Activated T-cell treated with anti-CD3 and anti-CD28 coated beads for 1 hour (primary cell): ENCODE results near the gene LINC00632.
A peak's percentile ranks its signal among the peaks of the same experiment; 100 is the strongest.
"Not testable (repeated sequence)": the region's sequence is repeated elsewhere in the genome, so short reads cannot be mapped to it uniquely, and the experiment has no call there.

Experiments
- DNase-seq: peaks from one replicate; pipeline ENCODE4 v3.0.0-alpha.2; 2020; ENCODE audit warnings: low read depth

Gene LINC00632

GRCh38 chrX:140709421-140709846 is at the start of gene LINC00632:
TSS of gene LINC00632 (plus strand) at chrX:140709759.
- no peak for DNase-seq

GRCh38 chrX:140661643-140662042 is 47.9 kb upstream of the LINC00632 start:
- DNase-seq = no peak

- no peak for DNase-seq
These were observed 44.6 kb upstream of the LINC00632 start for GRCh38 chrX:140664939-140665338.

GRCh38 chrX:140672840-140673731 is 36.5 kb upstream of the LINC00632 start:
- no peak for DNase-seq

- no peak for DNase-seq
These were observed 21.9 kb upstream of the LINC00632 start for GRCh38 chrX:140687706-140688105.

GRCh38 chrX:140691596-140691995 is 18.0 kb upstream of the LINC00632 start:
- DNase-seq = not testable (repeated sequence)

GRCh38 chrX:140697618-140698017 is 11.9 kb upstream of the LINC00632 start:
- DNase-seq = no peak

- DNase-seq = no peak
These were observed 8.1 kb upstream of the LINC00632 start for GRCh38 chrX:140701480-140701879.

- DNase-seq = no peak
These were observed 1.2 kb downstream of the LINC00632 start for GRCh38 chrX:140710710-140711109.

- no peak for DNase-seq
These were observed 2.3 kb downstream of the LINC00632 start for GRCh38 chrX:140711894-140712293.

GRCh38 chrX:140712413-140713173 is 3.0 kb downstream of the LINC00632 start:
- peak; percentile 2 for DNase-seq

GRCh38 chrX:140713174-140713539 is 3.6 kb downstream of the LINC00632 start:
- DNase-seq = no peak

- DNase-seq = no peak
These were observed 6.2 kb downstream of the LINC00632 start for GRCh38 chrX:140715787-140716186.

- no peak for DNase-seq
These were observed 13.7 kb downstream of the LINC00632 start for GRCh38 chrX:140723121-140723715.

- no peak for DNase-seq
These were observed 14.8 kb downstream of the LINC00632 start for GRCh38 chrX:140724309-140724708.

- no peak for DNase-seq
These were observed 15.2 kb downstream of the LINC00632 start for GRCh38 chrX:140724736-140725135.

GRCh38 chrX:140725500-140725899 is 15.9 kb downstream of the LINC00632 start:
- no peak for DNase-seq

GRCh38 chrX:140733766-140734342 is 24.3 kb downstream of the LINC00632 start:
- DNase-seq = no peak

GRCh38 chrX:140744085-140744484 is 34.5 kb downstream of the LINC00632 start:
- no peak for DNase-seq

- no peak for DNase-seq
These were observed 47.4 kb downstream of the LINC00632 start for GRCh38 chrX:140756941-140757340.

- DNase-seq = no peak
These were observed 52.5 kb downstream of the LINC00632 start for GRCh38 chrX:140762061-140762460.

GRCh38 chrX:140764401-140764919 is 54.9 kb downstream of the LINC00632 start:
- DNase-seq = no peak
